Measurements from ENCODE around the gene ACTBL2. TPM values are rescaled to one million over a fixed set of nuclear protein-coding genes. Genes with fewer than 3 reads are reported as not detected.

Gene ACTBL2
- total and polyA plus RNA-seq, 2 of the 13 experiments (the other 11 are each of a cell fraction or from before 2014, with no cell fraction given) = not detected

- no peak for TF ChIP-seq ZNF142 (CRISPR knock-in tag; IDR thresholded peaks at IDR 0.05)
- no peak for TF ChIP-seq ZNF773 (CRISPR knock-in tag; IDR thresholded peaks at IDR 0.05; ENCODE audit: borderline replicate concordance)
- TF ChIP-seq CREM (IDR thresholded peaks at IDR 0.05) = no peak
- no peak for TF ChIP-seq CREM (CRISPR knock-in tag; IDR thresholded peaks at IDR 0.05)
- TF ChIP-seq YEATS2 (CRISPR knock-in tag; IDR thresholded peaks at IDR 0.05; ENCODE audit: borderline replicate concordance) = no peak
- TF ChIP-seq GMEB1 (CRISPR knock-in tag; IDR thresholded peaks at IDR 0.05; ENCODE audit: borderline replicate concordance) = no peak
- no peak for TF ChIP-seq CREB3 (CRISPR knock-in tag; IDR thresholded peaks at IDR 0.05)
- no peak for TF ChIP-seq KAT2B (IDR thresholded peaks at IDR 0.05; ENCODE audit: borderline replicate concordance, low read depth, low read length)
- no peak for TF ChIP-seq RELA (CRISPR knock-in tag; IDR thresholded peaks at IDR 0.05)
- TF ChIP-seq MTF1 (CRISPR knock-in tag; IDR thresholded peaks at IDR 0.05) = no peak
- TF ChIP-seq ARNTL (CRISPR knock-in tag; IDR thresholded peaks at IDR 0.05) = no peak
- TF ChIP-seq ZMAT3 (CRISPR knock-in tag; conservative IDR thresholded peaks at IDR 0.05) = no peak
- TF ChIP-seq IRX3 (CRISPR knock-in tag; IDR thresholded peaks at IDR 0.05; ENCODE audit: borderline replicate concordance, low read depth) = no peak
- TF ChIP-seq PLSCR1 (CRISPR knock-in tag; IDR thresholded peaks at IDR 0.05; ENCODE audit: borderline replicate concordance) = no peak
- no peak for TF ChIP-seq MLLT10 (CRISPR knock-in tag; IDR thresholded peaks at IDR 0.05)
Observed at GRCh38 chr5:57513785-57514184, 31.2 kb upstream of the ACTBL2 start (continued).

Data from HepG2 (cell line).